Tongue (tissue), 2 donors: ENCODE data around the gene CBL. TPM values are rescaled to one million over a fixed set of nuclear protein-coding genes. Genes with fewer than 3 reads are reported as not detected.
"Not testable (repeated sequence)": the region's sequence is repeated elsewhere in the genome, so short reads cannot be mapped to it uniquely, and the experiment has no call there.

Source experiments
- DNase-seq: peaks from one replicate; pipeline ENCODE4 v3.0.0-alpha.2; 2015
- total RNA-seq: library from RNA; depleted of rRNA; stranded (reverse); fragments of >200 nt; gene quantifications from one replicate; pipeline ENCODE4 v1.2.3, GENCODE V29; 2014

The CBL gene
- total RNA-seq, 1 donor from 2014 or later: 10.9 TPM

DNA sequence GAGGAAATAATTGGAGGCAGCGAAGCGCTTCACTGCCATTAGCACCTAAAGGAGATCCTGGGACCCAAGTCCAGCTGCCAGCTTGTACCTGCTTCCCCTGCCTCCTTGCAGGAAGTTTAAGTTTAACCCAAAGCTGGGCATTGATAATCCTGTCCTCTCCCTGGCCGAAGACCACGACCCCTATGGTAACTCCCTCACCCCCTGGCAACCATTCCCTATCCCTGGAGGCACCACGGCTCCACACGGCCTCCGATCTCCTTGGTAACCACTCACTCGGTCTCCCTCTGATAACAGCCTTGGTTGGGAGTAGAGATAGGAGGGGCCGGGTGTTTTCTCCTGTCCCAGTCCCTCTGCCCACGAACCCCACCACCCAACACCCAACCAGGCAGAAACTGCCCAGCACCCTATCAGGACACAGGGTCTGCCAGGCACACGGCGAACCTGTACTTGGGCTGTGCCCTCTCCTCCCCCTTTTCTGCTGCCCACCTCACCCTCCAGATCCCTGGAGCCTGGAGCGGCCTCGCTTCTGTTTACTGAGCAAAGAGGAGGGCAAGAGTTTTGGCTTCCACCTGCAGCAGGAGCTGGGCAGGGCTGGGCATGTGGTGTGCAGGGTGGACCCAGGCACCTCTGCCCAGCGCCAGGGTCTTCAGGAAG lies 20.0 kb upstream of the CBL start:
- DNase-seq: no peak

- no peak for DNase-seq
These were observed 18.8 kb upstream of the CBL start for GRCh38 chr11:119187123-119187892.

DNA sequence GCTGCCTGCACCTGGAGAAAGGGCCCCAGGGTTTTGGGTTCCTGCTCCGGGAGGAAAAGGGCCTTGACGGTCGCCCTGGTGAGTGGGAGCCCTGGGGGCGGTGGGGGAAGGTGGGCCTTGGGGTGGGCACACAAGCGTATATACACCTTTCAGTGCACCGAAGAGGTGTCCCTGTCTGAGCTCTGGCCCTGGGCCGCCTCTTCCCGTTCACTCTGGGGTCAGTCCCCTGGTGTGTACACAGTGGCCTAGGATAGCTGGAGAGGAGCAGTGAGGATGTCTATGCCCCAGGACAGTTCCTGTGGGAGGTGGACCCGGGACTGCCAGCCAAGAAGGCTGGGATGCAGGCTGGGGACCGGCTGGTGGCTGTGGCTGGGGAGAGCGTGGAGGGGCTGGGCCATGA lies 18.1 kb upstream of the CBL start:
- DNase-seq: no peak

- no peak for DNase-seq
These were observed 17.3 kb upstream of the CBL start for GRCh38 chr11:119188887-119189286.

GRCh38 chr11:119189393-119189792 lies 16.7 kb upstream of the CBL start:
- DNase-seq: no peak

GRCh38 chr11:119190531-119190930 lies 15.6 kb upstream of the CBL start:
- DNase-seq: no peak

DNA sequence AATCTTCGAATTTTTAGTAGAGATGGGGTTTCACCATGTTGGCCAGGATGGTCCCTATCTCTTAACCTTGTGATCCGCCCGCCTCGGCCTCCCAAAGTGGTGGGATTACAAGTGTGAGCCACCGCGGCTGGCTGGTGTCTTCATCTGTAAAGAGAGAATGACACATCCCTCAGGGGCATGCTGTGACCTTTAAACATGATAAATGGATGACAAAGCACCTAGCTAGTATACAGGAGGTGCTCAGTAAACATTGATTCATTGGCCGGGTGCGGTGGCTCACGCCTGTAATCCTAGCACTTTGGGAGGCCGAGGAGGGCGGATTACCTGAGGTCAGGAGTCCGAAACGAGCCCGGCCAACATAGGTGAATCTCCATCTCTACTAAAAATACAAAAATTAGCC lies 14.9 kb upstream of the CBL start:
- not testable (repeated sequence) for DNase-seq

GRCh38 chr11:119192111-119192510 lies 14.0 kb upstream of the CBL start:
- DNase-seq: no peak

DNA sequence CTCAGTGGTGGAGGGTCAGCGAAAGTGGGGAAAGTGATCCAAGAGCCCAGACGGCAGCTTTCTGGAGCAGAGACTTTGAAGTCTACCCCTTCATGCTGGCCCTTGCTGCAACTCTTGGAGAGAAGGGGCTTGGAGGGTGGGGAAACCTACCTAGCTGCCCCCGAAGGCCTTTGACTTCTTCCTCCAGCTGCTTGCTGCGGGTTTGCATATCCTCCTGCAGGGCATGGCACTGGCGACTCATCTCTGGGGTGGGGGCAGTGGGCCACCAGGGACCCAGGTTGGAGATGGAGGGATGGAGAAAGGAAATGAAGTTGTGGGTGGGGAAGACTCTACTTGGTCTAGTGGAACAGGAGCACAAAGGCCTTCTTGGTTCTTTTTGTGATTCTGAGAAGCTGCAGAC lies 13.1 kb upstream of the CBL start:
- no peak for DNase-seq

DNA sequence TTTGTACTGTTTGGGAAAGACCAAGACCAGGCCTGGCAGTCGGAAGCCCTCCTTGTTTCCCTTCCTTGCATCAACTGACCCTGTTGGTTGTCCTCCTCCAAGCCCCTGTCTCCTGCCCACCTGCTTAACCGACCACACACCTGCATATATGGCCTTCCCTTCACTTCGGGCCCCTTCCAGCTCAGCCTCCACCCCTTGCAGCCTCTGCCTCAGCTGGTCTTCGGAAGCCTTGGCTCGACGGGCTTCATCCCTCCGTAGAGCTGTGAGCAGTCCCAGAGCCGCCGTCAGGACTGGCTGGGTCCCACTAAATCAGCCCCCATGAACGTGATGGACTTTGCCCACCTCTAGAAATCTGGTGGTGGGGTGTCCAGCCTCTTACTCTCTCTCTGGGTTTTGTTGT lies 12.5 kb upstream of the CBL start:
- DNase-seq: no peak

GRCh38 chr11:119194811-119195440 lies 11.2 kb upstream of the CBL start:
- DNase-seq: no peak

- DNase-seq: peak; percentile 17
These were observed 10.5 kb upstream of the CBL start for GRCh38 chr11:119195680-119196079.

DNA sequence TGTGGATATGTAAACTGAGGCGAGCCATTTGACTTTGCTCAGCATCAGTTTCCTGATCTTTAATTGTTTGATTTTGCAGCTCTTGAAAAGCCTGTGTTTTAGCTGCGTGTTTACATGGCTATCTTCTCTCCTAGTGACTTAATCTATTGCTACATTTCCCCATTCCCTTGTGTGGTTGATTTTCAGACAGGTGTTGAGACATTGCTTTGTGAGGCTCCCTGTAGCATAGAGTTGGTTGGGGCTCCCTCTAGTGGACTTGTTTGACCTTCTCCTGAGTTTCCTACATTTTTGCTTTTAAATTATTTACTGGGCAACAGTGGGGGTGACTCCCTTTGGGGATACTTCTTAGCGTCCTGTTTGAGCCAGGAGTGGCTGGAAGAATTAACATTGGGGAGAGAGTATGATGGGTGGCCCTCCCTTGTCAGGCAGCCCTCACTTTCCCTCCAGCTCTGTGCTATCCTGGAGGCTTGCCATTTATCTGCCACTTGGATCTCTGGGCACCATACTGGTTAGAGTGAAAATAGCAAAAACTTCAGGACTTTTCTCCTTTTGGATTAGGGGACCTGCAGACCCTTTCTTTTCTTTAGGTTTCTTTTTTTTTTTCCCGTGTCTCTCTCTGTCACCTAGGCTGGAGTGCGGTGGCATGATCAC lies 9.2 kb upstream of the CBL start:
- DNase-seq: peak; percentile 93

DNA sequence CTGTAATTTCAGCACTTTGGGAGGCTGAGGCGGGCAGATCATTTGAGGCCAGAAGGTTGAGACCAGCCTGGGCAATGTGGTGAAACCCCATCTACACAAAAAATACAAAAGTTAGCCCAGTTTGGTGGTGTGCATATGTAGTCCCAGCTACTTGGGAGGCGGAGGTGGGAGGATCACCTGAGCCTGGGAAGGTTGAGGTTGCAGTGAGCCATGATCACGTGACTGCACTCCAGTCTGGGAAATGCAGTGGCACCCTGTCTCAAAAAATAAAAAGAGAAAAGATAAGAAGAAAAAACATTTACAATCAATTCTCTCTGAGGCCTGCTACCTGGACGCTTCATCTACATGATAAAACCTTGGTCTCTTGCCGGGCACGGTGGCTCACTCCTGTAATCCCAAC lies 7.2 kb upstream of the CBL start:
- no peak for DNase-seq

DNA sequence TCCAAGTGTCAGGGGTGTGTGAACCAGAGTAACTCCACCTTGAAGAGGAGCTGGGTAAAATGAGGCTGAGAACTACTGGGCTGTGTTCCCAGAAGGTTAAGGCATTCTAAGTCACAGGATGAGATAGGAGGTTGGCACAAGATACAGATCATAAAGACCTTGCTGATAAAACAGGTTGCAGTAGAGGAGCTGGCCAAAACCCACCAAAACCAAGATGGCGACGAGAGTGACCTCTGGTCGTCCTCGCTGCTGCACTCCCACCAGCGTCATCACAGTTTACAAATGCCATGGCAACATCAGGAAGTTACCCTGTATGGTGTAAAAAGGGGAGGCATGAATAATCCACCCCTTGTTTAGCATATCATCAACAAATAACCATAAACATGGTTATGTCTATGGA lies 4.9 kb upstream of the CBL start:
- DNase-seq: not testable (repeated sequence)

DNA sequence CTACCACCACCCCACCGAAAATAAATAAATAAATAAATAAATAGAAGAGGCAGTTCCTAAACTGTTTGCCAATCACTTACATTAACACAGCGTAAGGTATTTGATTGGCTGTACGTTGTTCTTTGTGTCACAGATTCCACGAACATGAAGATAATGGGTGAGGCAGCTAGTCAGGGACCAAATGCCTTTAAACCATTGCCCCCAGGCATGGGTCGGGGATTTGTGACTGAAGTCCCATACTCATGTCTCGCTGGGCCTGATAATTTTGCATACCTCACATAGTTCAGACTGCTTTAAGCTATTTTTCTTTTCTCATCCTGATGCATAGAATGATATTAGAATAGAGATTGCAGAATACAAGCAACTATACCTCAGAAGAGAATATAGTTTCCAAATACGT lies 3.6 kb upstream of the CBL start:
- DNase-seq: no peak

- no peak for DNase-seq
These were observed 2.1 kb upstream of the CBL start for GRCh38 chr11:119204066-119204465.

DNA sequence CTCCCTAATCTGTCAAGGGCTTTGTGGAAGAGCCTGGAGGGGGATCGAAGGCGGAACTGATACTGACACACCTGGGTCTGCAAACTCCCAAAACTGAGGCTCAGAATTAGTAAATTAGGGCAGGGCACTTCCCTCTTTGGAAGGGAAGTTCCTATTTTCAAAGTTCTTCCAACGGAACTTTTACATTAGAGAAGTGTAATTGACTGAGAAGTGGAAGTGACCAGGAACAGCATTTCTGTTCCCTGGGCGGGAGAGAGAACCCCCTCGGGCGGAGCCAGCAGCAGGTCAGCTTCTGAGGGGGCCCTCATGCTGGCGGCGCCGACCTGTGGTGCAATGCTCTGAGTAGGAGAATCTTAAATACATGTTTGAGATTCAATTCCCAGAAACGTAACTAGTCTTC lies 1.1 kb upstream of the CBL start:
- DNase-seq: no peak

- peak; percentile 56 for DNase-seq
These were observed 624 bp downstream of the CBL start for GRCh38 chr11:119206511-119207414.

- no peak for DNase-seq
These were observed 1.3 kb downstream of the CBL start for GRCh38 chr11:119207415-119207960.

DNA sequence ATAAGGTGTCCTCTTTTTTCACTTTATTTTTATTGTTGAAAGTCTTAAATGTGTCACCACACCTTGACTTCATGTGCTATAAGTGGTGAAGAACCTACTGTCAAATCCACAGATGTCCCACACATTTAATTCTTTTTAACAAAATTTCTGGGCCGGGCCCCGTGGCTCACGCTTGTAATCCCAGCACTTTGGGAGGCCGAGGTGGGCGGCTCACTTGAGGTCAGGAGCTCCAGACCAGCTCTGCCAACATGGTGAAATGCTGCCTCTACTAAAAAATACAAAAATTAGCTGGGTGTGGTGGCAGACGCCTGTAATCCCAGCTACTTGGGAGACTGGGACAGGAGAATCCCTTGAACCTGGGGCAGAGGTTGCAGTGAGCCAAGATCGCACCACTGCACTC lies 3.0 kb downstream of the CBL start:
- no peak for DNase-seq

- DNase-seq: no peak
These were observed 3.9 kb downstream of the CBL start for GRCh38 chr11:119210050-119210449.
